ENCODE data around the gene FANCG.

GRCh38 chr9:35042891-35043545 is 36.7 kb downstream of the FANCG start:
- TF ChIP-seq CTCF (IDR thresholded peaks at IDR 0.05) (no peak), POLR2A (IDR thresholded peaks at IDR 0.05) (no peak)
